Cardiac septum (tissue), 1 donor: ENCODE data around the gene SLC15A5. TPM values are rescaled to one million over a fixed set of nuclear protein-coding genes. Genes with fewer than 3 reads are reported as not detected.

Experiments used
- DNase-seq: peaks from one replicate; pipeline ENCODE4 v3.0.0-alpha.2; 2020; ENCODE audit warnings: low spot score
- intact Hi-C: fragments of 100-400 bp; cut with DNase I; formaldehyde crosslinking; loops from one replicate; pipeline ENCODE4 v1.14.0; 2022
- total RNA-seq: library from RNA; stranded (reverse); fragmentation: NEBNext Ultra II Directional; extraction: Animal tissue kit (Norgen Biotek cat#: 25700); gene quantifications from one replicate; pipeline ENCODE4 v1.2.1, GENCODE V29; 2021
- donor health status: DM: no; HTN: no; CAD: no.

SLC15A5 gene
- total RNA-seq, 1 donor from 2014 or later = not detected

DNA sequence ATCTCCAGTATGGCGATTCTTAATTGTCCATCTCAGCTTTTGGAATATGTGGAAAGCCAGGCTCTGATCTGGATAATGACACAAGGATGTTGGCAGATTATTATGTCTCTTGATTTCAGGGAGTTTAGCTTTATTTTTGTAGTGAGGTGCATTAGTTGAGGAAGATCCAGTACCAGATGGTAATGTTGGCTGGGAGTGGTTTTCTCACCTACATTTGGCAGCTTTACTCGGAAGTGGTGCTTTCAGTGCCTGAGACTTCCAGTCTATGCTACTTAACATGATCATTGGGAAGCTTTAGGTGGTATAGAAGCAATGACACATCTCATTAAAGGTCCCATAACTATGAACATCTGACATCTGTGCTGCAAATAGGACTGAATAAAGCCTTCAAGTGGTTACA is 7.5 kb downstream of the SLC15A5 start:
- intact Hi-C loops = no loop called here
- no peak for DNase-seq

DNA sequence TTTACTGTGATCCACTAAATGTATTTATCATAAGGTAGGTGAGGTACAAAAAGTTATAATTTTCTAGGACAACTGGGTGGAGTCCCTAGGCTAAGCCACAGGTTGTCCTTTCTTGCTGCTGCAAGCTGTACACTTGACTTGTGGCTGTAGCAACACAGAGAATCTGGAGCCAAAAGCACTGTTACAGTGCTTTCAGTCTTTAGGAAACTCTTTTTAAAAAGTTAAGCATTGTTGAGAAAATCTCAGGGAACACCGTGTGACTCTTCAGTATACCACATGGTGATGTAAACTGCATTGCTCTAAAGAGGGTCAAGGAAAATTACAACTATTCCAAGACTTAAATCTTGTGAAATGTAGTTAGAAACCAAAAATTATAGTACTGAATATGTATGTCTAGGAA is 11.4 kb downstream of the SLC15A5 start:
- no peak for DNase-seq
- intact Hi-C loops = no loop called here

DNA sequence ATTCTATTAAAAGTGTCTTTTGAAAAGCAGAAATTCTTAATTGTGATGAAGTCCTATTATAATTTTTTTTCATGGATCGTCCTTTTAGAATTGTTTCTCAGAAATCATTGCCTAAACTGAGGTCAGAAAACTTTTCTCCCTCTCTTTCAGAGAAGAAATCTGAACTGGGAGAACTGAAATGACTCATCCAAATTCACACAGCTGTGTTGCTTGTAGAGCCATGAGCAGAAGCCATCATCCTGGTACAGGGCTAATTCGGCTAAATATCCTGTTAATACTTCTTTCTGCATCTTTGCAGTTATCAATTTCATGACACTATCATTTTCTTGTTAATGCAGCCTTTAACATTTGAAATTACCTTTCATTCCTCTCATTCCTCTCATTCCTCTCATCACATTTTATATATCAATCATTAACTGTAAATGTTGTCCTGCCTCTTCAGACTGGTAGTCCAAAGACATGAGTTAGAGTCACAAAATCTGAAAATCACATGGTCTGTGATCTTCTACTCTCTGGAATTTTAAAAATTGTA is 15.5 kb downstream of the SLC15A5 start:
- no peak for DNase-seq
- intact Hi-C loops = no loop called here

DNA sequence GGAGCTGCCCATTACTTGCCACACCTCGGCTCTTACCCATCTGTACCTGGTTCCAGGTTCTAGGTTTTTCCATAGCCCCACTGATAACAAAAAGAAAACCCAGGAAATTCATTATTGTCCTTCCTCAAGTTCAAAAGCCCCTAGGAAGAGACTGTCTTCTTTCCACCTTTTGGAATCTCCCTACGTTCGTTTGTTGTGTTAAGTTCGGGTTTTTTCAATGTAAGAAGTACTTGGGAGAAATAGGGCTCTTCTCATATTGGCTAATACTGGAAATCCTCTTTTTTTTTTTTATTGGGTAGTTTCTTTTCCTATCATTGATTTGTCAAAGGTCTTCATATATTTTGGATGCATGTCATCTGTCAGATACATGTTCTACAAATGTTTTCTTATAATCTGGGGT is 17.3 kb downstream of the SLC15A5 start:
- intact Hi-C loops = no loop called here
- DNase-seq = no peak

DNA sequence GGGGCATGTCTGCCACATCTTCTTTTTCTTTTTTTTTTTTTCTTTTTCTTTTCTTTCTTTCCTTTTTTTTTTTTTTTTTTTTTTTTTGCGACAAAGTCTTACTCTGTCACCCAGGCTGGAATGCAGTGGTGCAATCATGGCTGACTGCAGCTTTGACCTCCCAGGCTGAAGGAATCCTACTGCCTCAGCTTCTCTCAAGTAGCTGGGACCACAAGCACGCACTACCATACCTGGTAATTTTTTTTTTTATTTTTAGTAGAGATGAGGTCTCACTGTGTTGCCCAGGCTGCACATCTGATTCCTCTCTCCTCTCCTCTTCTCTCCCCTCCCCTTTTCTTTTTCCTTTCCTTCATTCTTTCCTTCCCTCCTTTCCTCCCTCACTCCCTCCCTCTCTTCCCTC is 18.5 kb downstream of the SLC15A5 start:
- intact Hi-C loops = no loop called here
- DNase-seq = no peak

DNA sequence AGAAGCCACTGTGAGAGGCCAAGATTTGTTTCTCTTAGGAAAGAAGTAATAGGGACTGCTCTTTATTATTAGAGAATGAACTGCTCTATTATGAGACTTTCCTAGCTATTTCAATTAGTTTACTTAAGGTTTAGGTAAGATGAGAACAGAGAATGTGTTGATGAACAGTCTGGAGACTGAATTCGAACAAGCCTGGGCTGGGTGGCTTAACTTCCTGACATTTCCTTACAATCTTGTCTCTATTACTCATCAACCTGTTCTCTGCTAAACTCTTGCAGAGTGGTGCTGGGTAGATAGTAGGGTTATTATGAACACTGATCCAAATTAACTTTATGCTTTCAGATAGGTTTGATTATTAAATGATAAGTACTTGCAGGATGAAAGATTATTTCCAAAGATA is 31.2 kb downstream of the SLC15A5 start:
- no peak for DNase-seq
- intact Hi-C loops = no loop called here

DNA sequence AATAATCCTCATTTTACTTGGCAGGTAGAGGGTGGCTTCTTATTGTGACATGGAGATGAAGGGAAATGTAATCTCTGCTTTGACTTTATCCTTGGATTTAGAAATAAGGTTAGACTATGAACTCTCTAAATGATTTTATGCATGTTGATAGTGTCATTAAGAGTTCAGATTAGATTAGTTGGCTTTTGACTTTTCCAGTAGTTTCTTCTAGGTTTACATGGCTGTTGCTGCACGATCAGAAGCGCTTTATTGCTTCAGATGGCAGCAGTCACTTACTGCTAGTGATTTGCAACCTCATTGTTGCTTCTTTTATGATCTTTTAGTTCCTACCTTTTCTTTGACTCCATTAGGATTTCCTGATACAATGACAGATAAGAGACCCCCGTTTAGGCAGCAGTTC is 32.3 kb downstream of the SLC15A5 start:
- intact Hi-C loops = no loop called here
- no peak for DNase-seq

DNA sequence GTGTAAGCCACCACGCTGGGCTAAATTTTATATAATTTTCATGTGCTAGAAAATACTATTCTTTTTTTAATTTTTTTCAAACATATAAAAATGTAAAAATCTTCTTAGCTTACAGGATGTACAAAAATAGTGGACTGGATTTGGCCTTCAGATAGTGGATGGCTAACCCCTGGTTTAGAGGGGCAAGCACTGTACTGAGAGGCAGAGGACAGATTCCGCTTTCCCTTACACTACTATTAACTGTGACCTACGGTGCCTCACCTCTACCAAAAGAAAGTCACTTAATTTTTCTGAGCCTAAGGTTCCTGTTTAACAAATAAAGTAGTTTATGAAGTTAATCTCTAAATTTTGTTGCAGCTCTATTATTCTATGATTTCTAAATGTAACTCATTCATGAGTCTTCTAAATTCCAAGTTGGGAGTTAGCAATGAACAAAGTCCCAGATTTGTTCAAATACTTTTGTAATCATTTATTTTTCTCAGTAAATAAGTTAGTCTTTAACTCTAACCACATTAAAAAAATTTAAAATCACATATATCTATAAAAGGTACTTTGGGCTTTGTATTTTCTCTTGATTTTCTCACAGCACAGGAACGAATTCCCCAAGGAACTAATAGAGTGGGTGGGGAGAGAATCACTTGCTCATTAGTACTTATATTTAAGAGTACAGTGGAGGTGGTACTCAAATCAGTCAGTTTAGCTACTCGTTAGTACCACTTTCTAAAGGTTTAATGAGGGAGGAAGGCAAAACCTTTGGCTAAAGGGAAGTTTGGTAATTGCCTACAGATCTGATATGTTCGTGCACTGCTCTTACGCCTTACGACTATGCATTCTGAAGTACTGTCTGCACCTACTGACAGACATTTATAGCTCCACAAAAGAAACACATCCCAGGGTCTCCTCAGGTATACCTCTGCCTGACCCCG is 33.7 kb downstream of the SLC15A5 start:
- DNase-seq = no peak
- intact Hi-C loops = no loop called here

DNA sequence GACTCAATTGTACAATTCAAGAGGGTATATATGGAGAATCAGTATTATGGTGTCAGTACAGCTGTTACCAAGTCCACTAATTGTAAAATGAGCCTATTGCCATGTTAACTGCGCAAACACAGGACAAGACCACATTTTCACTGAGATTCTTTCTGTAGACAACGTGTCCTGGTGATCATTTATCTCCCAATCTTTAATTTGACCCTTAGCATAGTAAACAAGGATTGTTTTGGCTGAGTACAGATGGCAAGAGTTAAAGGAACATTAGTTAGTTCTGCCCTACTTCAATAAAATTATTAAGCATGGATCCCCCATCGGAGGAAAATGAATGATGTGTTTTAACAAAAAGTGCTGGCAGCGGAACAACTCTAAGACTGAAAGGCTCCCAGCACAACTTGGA is 36.1 kb downstream of the SLC15A5 start:
- no peak for DNase-seq
- intact Hi-C loops = no loop called here

DNA sequence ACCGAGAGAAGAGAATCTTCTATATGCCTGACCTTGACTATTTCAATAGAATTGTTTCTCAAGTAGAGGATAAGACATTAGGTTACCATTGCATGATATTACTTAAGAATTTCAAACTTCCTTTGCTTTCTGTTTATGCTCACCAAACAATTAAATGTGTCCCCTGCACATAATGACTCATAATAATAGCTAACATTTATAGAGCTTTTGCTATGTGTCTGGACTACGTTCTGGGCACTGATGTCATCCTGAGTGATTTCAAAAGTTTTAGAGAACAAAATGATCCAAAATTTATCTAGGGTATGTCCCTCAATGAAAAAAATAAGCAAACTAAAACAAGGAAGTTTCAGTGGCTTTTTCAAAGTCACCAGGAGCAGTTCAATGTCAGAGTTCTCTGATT is 38.8 kb downstream of the SLC15A5 start:
- intact Hi-C loops = no loop called here
- DNase-seq = no peak

DNA sequence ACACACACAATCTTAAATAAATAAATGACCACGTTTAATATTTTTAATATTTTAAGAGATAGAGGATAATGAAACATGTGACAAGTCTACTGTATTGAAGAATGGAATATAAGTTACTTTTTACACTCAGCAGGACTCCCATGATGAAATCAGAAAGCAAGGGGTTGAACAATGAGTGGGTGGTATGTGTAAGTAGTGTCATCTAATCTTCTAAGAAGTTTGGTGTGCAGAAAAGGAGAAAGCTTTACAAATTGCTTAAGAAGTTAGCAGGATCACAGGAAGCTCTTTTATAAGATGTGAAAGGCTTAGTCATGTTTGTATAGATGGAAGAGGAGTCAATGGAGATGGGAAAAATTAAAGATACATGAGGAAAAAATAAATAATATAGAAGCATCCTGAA is 47.8 kb downstream of the SLC15A5 start:
- intact Hi-C loops = no loop called here
- no peak for DNase-seq

DNA sequence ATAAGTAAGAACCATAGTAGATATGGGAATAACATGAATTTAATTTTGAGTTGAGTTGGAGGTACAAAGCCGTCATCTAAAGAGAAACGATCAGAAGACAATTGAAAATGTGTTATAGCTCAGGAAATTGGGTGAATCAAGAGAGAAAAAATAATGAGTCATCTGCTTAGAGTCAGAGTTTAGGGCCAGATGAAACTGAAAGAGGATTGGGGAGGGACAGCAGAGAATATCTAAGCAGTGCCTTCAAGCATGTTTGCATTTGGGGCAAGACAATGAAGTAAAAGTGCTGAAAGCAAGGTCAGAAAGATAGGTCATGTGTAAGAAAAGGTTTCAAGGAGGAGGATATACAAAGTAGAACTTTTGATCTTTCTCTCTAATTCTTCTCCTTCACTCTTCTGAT is 49.4 kb downstream of the SLC15A5 start:
- DNase-seq = no peak
- intact Hi-C loops = no loop called here

DNA sequence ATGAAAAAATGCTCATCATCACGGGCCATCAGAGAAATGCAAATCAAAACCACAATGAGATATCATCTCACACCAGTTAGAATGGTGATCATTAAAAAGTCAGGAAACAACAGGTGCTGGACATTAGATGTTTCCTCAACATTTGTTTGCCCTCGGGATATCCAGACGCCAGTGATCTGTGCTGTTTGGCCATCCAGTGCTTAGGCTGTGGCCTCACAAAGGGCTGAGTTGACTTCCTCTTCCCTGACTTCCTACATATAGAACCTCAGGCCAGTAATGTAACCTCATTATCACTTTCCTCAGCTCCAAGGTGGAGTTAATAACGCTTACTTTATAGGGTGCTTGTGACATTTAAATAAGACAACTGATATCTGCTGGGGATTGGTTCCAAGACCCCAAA is 51.8 kb downstream of the SLC15A5 start:
- no peak for DNase-seq
- intact Hi-C loops = no loop called here

DNA sequence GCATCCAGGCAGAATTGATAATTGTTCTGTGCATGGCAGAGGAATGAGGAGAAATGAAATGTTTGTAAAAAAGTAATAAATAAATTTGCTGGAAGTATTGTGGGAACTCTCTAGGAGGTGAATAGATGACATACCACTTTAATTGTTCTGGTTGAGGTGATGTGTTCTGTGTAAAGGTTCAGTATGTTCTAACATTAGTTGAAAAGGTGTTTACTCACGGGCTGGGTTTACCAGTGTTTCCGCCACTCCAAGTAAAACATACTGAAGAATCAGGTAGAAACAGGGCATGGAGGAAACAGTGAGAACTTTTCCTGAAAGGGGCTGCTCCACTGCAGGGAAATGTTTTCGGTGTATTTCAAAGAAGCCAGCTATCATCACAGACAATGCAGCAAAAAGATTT is 53.3 kb downstream of the SLC15A5 start:
- DNase-seq = no peak
- intact Hi-C loops = no loop called here

DNA sequence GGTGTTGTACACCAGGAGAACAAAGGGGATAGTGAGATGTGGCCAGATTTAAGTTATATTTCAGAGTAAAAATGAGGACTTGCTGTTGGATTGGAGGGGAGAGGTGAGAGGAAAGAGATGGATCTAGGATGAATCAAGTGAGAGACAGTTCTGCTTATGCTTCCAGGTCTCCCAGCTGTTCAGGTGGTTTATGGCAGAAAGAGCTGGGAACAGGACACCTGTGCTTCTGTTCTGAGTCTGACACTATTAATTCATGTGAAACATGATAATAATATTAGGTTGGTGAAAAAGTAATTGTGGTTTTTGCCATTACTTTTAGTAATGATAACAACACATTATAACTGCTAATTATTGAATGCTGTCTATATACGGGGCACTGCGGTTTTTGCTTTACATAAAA is 55.7 kb downstream of the SLC15A5 start:
- intact Hi-C loops = no loop called here
- no peak for DNase-seq

DNA sequence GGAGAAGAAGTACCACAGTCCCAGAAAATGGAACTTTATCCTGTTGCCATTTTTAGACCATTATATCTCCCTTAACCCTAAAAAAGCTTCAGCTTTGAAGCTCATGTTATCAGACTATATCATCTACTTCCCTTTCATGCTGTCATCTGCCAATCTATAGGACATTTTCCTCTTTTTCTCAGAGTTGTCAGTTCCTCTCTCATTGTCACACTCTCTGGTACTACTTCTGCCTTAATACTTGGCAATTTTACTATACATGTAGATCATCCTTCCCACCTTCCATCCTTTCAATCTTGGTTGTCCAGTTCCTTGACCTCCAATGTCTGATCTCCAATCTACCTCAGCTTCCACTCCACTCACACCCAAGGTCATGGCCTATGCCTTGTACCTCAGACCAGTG is 57.4 kb downstream of the SLC15A5 start:
- intact Hi-C loops = no loop called here
- no peak for DNase-seq

DNA sequence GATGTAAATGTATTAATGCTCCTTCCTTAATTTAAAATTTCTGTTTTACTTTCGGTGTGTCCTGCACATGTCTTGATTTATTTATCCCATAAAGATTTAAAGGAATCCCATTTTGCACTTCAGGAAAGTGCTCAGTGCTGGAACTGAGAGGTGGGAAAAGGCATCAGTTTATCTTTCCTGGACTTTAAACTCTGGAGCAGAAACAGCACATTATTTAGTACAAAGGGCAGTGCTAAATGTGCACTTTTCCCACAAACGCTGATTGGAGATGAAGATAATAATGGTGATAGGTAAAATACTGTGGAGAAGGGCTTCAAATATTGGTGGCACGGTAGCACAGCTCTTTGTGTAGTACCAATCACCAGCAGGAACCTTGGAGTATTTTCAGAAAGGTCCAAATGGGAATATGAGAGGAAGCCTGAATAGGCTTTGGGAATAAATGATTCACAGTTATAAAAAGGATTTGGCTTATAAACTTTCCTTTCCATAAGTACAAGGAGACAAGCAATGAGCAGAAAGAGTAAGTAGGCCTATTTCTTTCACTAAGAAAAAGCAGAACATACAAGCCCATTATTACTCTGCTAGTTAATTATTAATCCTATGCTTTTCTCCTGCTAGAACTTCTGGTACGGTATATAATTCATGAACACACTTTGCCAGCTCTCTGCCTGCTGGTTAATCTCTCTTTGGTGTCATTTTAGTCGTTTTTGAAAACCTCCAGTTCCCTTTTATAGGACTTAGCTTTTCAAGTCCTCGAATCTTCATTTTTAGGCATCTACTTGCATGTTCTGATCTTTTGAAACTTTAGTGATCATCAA is 58.3 kb downstream of the SLC15A5 start:
- no peak for DNase-seq
- intact Hi-C loops = no loop called here

DNA sequence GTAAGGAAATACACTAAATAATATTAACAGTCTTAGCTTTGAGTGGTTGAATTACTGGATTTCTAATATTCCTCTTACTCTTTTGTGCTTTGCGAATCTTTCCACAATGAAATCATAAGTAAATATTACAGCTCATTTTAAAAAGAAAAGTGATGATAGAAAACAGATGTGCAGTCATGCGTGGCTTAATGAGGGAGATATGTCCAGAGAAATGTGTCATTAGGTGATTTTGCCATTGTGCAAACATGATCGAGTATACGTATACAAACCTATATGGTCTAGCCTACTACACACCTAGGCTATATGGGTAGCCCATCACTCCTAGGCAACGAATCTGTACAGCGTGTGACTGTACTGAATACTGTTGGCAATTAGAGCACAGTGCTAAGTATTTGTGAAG is 59.3 kb downstream of the SLC15A5 start:
- DNase-seq = no peak
- intact Hi-C loops = no loop called here

DNA sequence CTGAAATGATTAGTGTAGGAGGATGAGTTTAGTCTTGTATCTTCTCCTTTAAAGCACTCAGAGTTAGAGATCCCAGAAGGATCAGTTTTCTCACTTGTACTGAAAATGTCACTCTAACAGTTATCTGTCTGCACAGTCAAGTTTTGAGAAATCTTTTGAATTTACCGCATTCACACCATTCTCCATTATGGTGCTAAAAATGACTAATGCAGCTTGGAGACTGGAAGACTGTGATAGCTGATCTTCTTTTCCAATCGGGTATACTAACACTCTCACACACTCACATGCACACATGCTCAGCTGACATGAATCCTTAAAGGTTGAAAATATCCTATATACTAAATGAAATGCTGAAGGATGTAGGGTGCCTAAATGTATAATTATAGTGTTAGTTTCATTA is 65.8 kb downstream of the SLC15A5 start:
- intact Hi-C loops = no loop called here
- no peak for DNase-seq

DNA sequence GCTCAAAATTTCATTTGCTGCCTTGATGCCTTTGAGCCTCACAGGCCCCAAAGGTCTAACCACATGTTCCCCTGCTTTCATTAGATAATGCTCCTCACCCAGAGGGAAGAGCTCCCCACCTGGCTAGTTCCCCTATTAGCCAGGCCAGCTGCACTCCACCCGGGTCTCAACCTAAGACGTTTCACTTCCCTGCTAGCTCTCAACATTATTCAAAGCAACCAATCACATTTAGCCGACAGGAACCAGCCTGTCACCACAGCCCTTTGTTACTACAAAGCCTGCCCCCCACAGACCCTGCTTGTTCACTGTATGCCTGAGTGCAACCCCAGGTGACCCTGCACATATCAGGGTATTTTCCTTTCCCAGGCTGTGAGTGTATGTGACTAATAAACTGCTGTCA is 78.6 kb downstream of the SLC15A5 start:
- intact Hi-C loops = no loop called here
- DNase-seq = no peak

DNA sequence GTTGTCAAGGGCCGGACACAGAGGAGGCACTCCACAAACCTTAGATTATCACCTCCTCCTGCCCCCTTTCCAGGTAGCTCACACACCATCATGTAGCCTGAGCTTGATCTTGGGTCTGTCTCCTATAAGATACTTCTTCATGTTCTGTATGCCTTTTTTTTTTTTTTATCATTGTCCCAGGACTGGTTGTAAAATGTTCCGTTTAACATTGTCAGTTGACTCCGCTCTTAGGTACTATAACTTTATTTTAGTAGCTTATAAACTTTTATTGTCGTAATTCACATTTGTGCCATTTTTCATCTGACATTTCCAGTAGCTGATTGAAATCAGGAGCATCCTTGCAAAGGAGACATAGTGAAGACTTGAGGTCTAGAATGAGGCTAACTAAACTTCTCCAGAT is 79.9 kb downstream of the SLC15A5 start:
- intact Hi-C loops = no loop called here
- no peak for DNase-seq
